ENCODE results near the gene G6PC3.

The G6PC3 gene

GRCh38 chr17:44074231-44074910 lies 3.8 kb downstream of the G6PC3 start:
- no peak for TF ChIP-seq CTCF (IDR thresholded peaks at IDR 0.05; ENCODE audit: control extremely low read depth, extremely low read depth, low read depth, missing control alignments)
- ChIA-PET CTCF (interaction anchor here (0.9 to 1.8 kb wide), 4 partner anchors 9 to 41 kb away, joined by 3 to 7 read pairs (median 3); no protein-coding TSS in a partner anchor), POLR2A (interaction anchor here (0.7 kb wide), 1 partner anchor 98 kb away, joined by 3 read pairs; no protein-coding TSS in a partner anchor)
- DNase-seq (ENCODE audit: extremely low spot score) = no peak

GRCh38 chr17:44074911-44075285 lies 4.4 kb downstream of the G6PC3 start:
- DNase-seq (ENCODE audit: extremely low spot score) = no peak
- POLR2A ChIA-PET = interaction anchor here (0.7 kb wide), 1 partner anchor 98 kb away, joined by 3 read pairs; no protein-coding TSS in a partner anchor
- CTCF ChIA-PET = interaction anchor here (0.9 to 1.8 kb wide), 4 partner anchors 9 to 40 kb away, joined by 3 to 7 read pairs (median 3); no protein-coding TSS in a partner anchor
- no peak for TF ChIP-seq CTCF (IDR thresholded peaks at IDR 0.05; ENCODE audit: control extremely low read depth, extremely low read depth, low read depth, missing control alignments)

- CTCF ChIA-PET = interaction anchor here (1.8 kb wide), 1 partner anchor 8 kb away, joined by 7 read pairs; no protein-coding TSS in a partner anchor
- POLR2A ChIA-PET = no interaction called here
- DNase-seq (ENCODE audit: extremely low spot score) = no peak
- no peak for TF ChIP-seq CTCF (IDR thresholded peaks at IDR 0.05; ENCODE audit: control extremely low read depth, extremely low read depth, low read depth, missing control alignments)
These were observed 5.2 kb downstream of the G6PC3 start for GRCh38 chr17:44075598-44076293.

- CTCF ChIA-PET = no interaction called here
- no peak for TF ChIP-seq CTCF (IDR thresholded peaks at IDR 0.05; ENCODE audit: control extremely low read depth, extremely low read depth, low read depth, missing control alignments)
- POLR2A ChIA-PET = no interaction called here
- no peak for DNase-seq (ENCODE audit: extremely low spot score)
These were observed 6.4 kb downstream of the G6PC3 start for GRCh38 chr17:44076716-44077594.

GRCh38 chr17:44077595-44077909 lies 7.0 kb downstream of the G6PC3 start:
- ChIA-PET CTCF (no interaction called here), POLR2A (no interaction called here)
- no peak for TF ChIP-seq CTCF (IDR thresholded peaks at IDR 0.05; ENCODE audit: control extremely low read depth, extremely low read depth, low read depth, missing control alignments)
- DNase-seq (ENCODE audit: extremely low spot score) = no peak

- no peak for DNase-seq (ENCODE audit: extremely low spot score)
- TF ChIP-seq CTCF (IDR thresholded peaks at IDR 0.05; ENCODE audit: control extremely low read depth, extremely low read depth, low read depth, missing control alignments) = no peak
- CTCF ChIA-PET = no interaction called here
- POLR2A ChIA-PET = no interaction called here
These were observed 7.9 kb downstream of the G6PC3 start for GRCh38 chr17:44078412-44078811.

Data from GM10248 (cell line).